CD4-positive, alpha-beta T cell (primary cell): ENCODE data around the gene CDIPT. TPM values are rescaled to one million over a fixed set of nuclear protein-coding genes. Genes with fewer than 3 reads are reported as not detected.

ENCODE experiments used
- ATAC-seq: fragments of 200-7000 bp; cut with Tn5 transposase; one replicate; pipeline ENCODE4 v1.10.0; 2022; ENCODE audit warnings: mild to moderate bottlenecking; ENCODE audit not compliant: poor library complexity
- CTCF ChIA-PET: fragments of 350-600 bp; sonication (Branson Sonifier 250); formaldehyde crosslinking; loops from one replicate; lab custom pipeline; 2021; ENCODE audit warnings: antibody characterized with exemption, inconsistent platforms; lab: Charles Lee
- POLR2A ChIA-PET: fragments of 350-600 bp; sonication (Branson Sonifier 250); formaldehyde crosslinking; loops from one replicate; lab custom pipeline; 2021; ENCODE audit warnings: antibody characterized with exemption, inconsistent platforms; lab: Charles Lee
- DNase-seq, 14 experiments: peaks; one replicate each; pipeline ENCODE4 v3.0.0-alpha.2; 2013 to 2020; ENCODE audit warnings: mixed read lengths in 2 of 14
- H3K27ac ChIP-seq, 2 donors: one replicate each; pipeline versions ENCODE4 v1.5.1 to v1.7.0; 2013; ENCODE audit warnings: low read length in 2 of 2, low read depth in 1 of 2, mild to moderate bottlenecking in 1 of 2
- H3K27me3 ChIP-seq, 2 experiments: 1 replicate in 1 of 2; 2 replicates in 1 of 2; pipeline versions ENCODE4 v1.6.1 to v1.7.0; 2013; ENCODE audit warnings: low read length in 2 of 2, control low read depth in 1 of 2, mild to moderate bottlenecking in 1 of 2, moderate library complexity in 1 of 2; ENCODE audit not compliant: insufficient read depth in 2 of 2, control insufficient read depth in 1 of 2
- H3K36me3 ChIP-seq: one replicate; pipeline ENCODE4 v1.6.1; 2013; ENCODE audit warnings: low read length, control low read depth; ENCODE audit not compliant: insufficient read depth
- H3K4me1 ChIP-seq: one replicate; pipeline ENCODE4 v1.6.1; 2013; ENCODE audit warnings: low read length, control low read depth; ENCODE audit not compliant: insufficient read depth
- H3K4me3 ChIP-seq: one replicate; pipeline ENCODE4 v1.5.1; 2013; ENCODE audit warnings: mild to moderate bottlenecking, low read length, moderate library complexity
- H3K9me3 ChIP-seq, 2 experiments: 1 replicate in 1 of 2; 2 replicates in 1 of 2; pipeline versions ENCODE4 v1.6.1 to v1.7.0; 2013; ENCODE audit warnings: low read length in 2 of 2, mild to moderate bottlenecking in 2 of 2, control low read depth in 1 of 2, moderate library complexity in 1 of 2; ENCODE audit not compliant: control insufficient read depth in 1 of 2, insufficient read depth in 1 of 2
- H3K27ac Mint-ChIP-seq: one replicate; pipeline ENCODE4 v1.8.0; 2020; ENCODE audit warnings: mixed read lengths
- H3K27me3 Mint-ChIP-seq: one replicate; pipeline ENCODE4 v1.8.0; 2021; ENCODE audit warnings: mixed read lengths
- H3K36me3 Mint-ChIP-seq: one replicate; pipeline ENCODE4 v1.8.0; 2021; ENCODE audit warnings: low read depth, mixed read lengths
- H3K4me1 Mint-ChIP-seq: one replicate; pipeline ENCODE4 v1.8.0; 2021; ENCODE audit warnings: low read depth, mixed read lengths
- H3K4me3 Mint-ChIP-seq: one replicate; pipeline ENCODE4 v1.8.0; 2020; ENCODE audit warnings: mild to moderate bottlenecking, mixed read lengths
- H3K9me3 Mint-ChIP-seq: one replicate; pipeline ENCODE4 v1.8.0; 2020; ENCODE audit warnings: mixed read lengths
- intact Hi-C, 2 experiments: fragments of 100-400 bp; cut with DNase I in 1 of 2; cut with micrococcal nuclease in 1 of 2; formaldehyde crosslinking; loops; one replicate each; pipeline versions ENCODE4 v1.15.1 to v1.9.0; 2023 to 2025; cut with DNase I, micrococcal nuclease
- total RNA-seq, 174 experiments: library from RNA in 2 of 174; stranded (reverse) in 2 of 174; gene quantifications; one replicate each; pipeline ENCODE4 v1.2.3 and lab custom pipeline; 2021 to 2026
- TF ChIP-seq, protein P1 (sequence below): fragments of 200-600 bp; IDR thresholded peaks from one replicate; pipeline ENCODE4 v1.8.0; 2022; ENCODE audit warnings: antibody characterized with exemption, mild to moderate bottlenecking

The CDIPT gene
- total RNA-seq, 2 experiments from 2014 or later = 25.7 to 27.0 TPM

- peaks cover 97% of the 10 kb centered on the region for H3K4me1 ChIP-seq
- H3K27me3 Mint-ChIP-seq = no peaks in the 10 kb centered on the region
- H3K9me3 ChIP-seq = no peaks in the 10 kb centered on the region
- intact Hi-C loops = no loop called here
- H3K36me3 ChIP-seq = peaks cover 30% of the 10 kb centered on the region
- H3K9me3 Mint-ChIP-seq = no peaks in the 10 kb centered on the region
- POLR2A ChIA-PET = interaction anchor here (0.6 to 10.4 kb wide), 10 partner anchors 10 to 152 kb away, joined by 3 to 190 read pairs (median 4); partner anchors contain the start of genes CDIPT, KIF22, MAZ and TAOK2
- TF ChIP-seq, protein P1, sequence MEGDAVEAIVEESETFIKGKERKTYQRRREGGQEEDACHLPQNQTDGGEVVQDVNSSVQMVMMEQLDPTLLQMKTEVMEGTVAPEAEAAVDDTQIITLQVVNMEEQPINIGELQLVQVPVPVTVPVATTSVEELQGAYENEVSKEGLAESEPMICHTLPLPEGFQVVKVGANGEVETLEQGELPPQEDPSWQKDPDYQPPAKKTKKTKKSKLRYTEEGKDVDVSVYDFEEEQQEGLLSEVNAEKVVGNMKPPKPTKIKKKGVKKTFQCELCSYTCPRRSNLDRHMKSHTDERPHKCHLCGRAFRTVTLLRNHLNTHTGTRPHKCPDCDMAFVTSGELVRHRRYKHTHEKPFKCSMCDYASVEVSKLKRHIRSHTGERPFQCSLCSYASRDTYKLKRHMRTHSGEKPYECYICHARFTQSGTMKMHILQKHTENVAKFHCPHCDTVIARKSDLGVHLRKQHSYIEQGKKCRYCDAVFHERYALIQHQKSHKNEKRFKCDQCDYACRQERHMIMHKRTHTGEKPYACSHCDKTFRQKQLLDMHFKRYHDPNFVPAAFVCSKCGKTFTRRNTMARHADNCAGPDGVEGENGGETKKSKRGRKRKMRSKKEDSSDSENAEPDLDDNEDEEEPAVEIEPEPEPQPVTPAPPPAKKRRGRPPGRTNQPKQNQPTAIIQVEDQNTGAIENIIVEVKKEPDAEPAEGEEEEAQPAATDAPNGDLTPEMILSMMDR = no peak
- peak overlapping the region; percentile 75 to 83 for H3K27ac ChIP-seq
- peak overlapping the region; percentile 98 for H3K4me3 Mint-ChIP-seq
- H3K27me3 ChIP-seq = no peaks in the 10 kb centered on the region
- H3K36me3 Mint-ChIP-seq = peaks cover 55% of the 10 kb centered on the region
- ATAC-seq (peak; percentile 6), DNase-seq (peak in 10 of 14 experiments; percentile 25 to 79 (median 48))
- H3K4me3 ChIP-seq = peak overlapping the region; percentile 94
- H3K27ac Mint-ChIP-seq = peak overlapping the region; percentile 83
- CTCF ChIA-PET = interaction anchor here (0.5 to 3.9 kb wide), 7 partner anchors 14 to 78 kb away, joined by 3 to 32 read pairs (median 4); partner anchors contain the start of gene KIF22
- H3K4me1 Mint-ChIP-seq = peaks cover 83% of the 10 kb centered on the region
Observed at GRCh38 chr16:29820730-29821642, 42.0 kb downstream of the CDIPT start.

GRCh38 chr16:29820271-29820701 is 42.7 kb downstream of the CDIPT start, which contains the start of gene MVP:
TSS of gene MVP (plus strand) at chr16:29820462. CDS start at chr16:29830550, 10,088 bp downstream.
- Mint-ChIP-seq H3K9me3 (no peaks in the 10 kb centered on the region), H3K27me3 (no peaks in the 10 kb centered on the region), H3K36me3 (peaks cover 59% of the 10 kb centered on the region), H3K27ac (peak within 1 kb of the TSS; percentile 83), H3K4me1 (peaks cover 83% of the 10 kb centered on the region), H3K4me3 (peak within 1 kb of the TSS; percentile 98)
- ATAC-seq (no peak), DNase-seq (peak in 11 of 14 experiments; percentile 30 to 67 (median 55))
- intact Hi-C loops = no loop called here
- Histone ChIP-seq H3K27me3 (no peaks in the 10 kb centered on the region), H3K36me3 (peaks cover 30% of the 10 kb centered on the region), H3K9me3 (no peaks in the 10 kb centered on the region), H3K4me3 (peak within 1 kb of the TSS; percentile 94), H3K4me1 (peaks cover 93% of the 10 kb centered on the region), H3K27ac (peak within 1 kb of the TSS; percentile 75 to 83)
- POLR2A ChIA-PET = interaction anchor here (0.7 to 10.4 kb wide), 9 partner anchors 9 to 153 kb away, joined by 3 to 190 read pairs (median 4); partner anchors contain the start of genes CDIPT, KIF22, MAZ and TAOK2
- TF ChIP-seq, protein P1 = no peak
- CTCF ChIA-PET = interaction anchor here (0.9 to 3.9 kb wide), 4 partner anchors 13 to 35 kb away, joined by 3 to 32 read pairs (median 8); no protein-coding TSS in a partner anchor

DNA sequence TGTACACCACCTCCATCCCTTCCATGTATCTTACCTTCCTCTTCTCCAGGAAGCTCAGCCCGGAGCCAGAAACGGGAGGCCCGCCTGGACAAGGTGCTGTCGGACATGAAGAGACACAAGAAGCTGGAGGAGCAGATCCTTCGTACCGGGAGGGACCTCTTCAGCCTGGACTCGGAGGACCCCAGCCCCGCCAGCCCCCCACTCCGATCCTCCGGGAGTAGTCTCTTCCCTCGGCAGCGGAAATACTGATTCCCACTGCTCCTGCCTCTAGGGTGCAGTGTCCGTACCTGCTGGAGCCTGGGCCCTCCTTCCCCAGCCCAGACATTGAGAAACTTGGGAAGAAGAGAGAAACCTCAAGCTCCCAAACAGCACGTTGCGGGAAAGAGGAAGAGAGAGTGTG is 43.5 kb downstream of the CDIPT start:
- TF ChIP-seq, protein P1 = no peak
- CTCF ChIA-PET = interaction anchor here (0.9 to 3.9 kb wide), 4 partner anchors 12 to 35 kb away, joined by 3 to 32 read pairs (median 8); no protein-coding TSS in a partner anchor

More for the DNA sequence above, 43.5 kb downstream of the CDIPT start:
- intact Hi-C loops = no loop called here
- Histone ChIP-seq H3K4me3 (no peak overlapping the region), H3K27ac (peak overlapping the region; percentile 3 to 75), H3K27me3 (no peaks in the 10 kb centered on the region), H3K4me1 (peaks cover 93% of the 10 kb centered on the region), H3K9me3 (no peaks in the 10 kb centered on the region), H3K36me3 (peaks cover 30% of the 10 kb centered on the region)
- no peak for ATAC-seq
- Mint-ChIP-seq H3K9me3 (no peaks in the 10 kb centered on the region), H3K4me1 (peaks cover 84% of the 10 kb centered on the region), H3K27ac (peak overlapping the region; percentile 83), H3K27me3 (no peaks in the 10 kb centered on the region), H3K4me3 (peak overlapping the region; percentile 98), H3K36me3 (peaks cover 54% of the 10 kb centered on the region)
- POLR2A ChIA-PET = interaction anchor here (0.8 to 10.4 kb wide), 7 partner anchors 8 to 154 kb away, joined by 3 to 190 read pairs (median 5); partner anchors contain the start of genes CDIPT, KIF22, MAZ and TAOK2
- no peak for DNase-seq
